Thyroid gland (tissue), 4 donors: ENCODE measurements around the gene ITM2A.

ENCODE experiments used
- POLR2A ChIP-seq, 2 donors: fragments of 450-650 bp; IDR thresholded peaks; one replicate each; pipeline ENCODE4 v1.6.1; 2017; ENCODE audit warnings: antibody characterized with exemption in 2 of 2, mild to moderate bottlenecking in 2 of 2, moderate library complexity in 1 of 2
- TF ChIP-seq, protein P1 (sequence below), 6 experiments: fragments of 200-600 bp in 3 of 6; fragments of 450-650 bp in 3 of 6; sonication (generic) in 3 of 6; IDR thresholded peaks; one replicate each; pipeline ENCODE4 v1.5.1; 2016 to 2019; ENCODE audit warnings: antibody characterized with exemption in 6 of 6, mild to moderate bottlenecking in 2 of 6, inconsistent platforms in 1 of 6, moderate library complexity in 1 of 6

DNA sequence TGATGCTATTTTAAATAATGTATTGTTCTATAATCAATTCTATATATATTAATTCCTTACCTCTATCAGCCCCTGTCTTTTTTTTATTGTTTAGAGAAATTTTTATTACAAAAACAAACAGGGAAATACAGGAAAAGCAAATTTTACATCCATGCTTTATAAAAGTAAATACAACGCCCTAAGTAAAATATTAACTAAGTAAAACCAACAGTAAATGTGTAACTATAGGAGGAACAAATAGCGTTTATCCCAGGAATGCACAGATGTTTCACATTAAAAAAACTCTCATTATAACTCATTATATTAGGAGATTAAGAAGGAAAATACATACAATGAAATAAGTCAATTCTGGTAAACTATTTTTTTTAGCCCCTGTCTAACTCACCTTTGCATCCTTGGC lies 8.2 kb upstream of the ITM2A start:
- TF ChIP-seq, protein P1, sequence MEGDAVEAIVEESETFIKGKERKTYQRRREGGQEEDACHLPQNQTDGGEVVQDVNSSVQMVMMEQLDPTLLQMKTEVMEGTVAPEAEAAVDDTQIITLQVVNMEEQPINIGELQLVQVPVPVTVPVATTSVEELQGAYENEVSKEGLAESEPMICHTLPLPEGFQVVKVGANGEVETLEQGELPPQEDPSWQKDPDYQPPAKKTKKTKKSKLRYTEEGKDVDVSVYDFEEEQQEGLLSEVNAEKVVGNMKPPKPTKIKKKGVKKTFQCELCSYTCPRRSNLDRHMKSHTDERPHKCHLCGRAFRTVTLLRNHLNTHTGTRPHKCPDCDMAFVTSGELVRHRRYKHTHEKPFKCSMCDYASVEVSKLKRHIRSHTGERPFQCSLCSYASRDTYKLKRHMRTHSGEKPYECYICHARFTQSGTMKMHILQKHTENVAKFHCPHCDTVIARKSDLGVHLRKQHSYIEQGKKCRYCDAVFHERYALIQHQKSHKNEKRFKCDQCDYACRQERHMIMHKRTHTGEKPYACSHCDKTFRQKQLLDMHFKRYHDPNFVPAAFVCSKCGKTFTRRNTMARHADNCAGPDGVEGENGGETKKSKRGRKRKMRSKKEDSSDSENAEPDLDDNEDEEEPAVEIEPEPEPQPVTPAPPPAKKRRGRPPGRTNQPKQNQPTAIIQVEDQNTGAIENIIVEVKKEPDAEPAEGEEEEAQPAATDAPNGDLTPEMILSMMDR (IDR thresholded peaks at IDR 0.05): no peak
- TF ChIP-seq POLR2A (IDR thresholded peaks at IDR 0.05): no peak
